HepG2 (cell line): ENCODE data around the gene PTPN3. TPM values are rescaled to one million over a fixed set of nuclear protein-coding genes. Genes with fewer than 3 reads are reported as not detected.

Source experiments
- ATAC-seq: fragments of 200-7000 bp; cut with Tn5 transposase; 3 replicates; pipeline ENCODE4 v1.9.1; 2020; ENCODE audit warnings: mild to moderate bottlenecking, moderate library complexity
- BruUV-seq: library from RNA; stranded (reverse); fragments of 400-500 nt; replicated peaks from 2 replicates; lab custom pipeline; 2021; lab: Mats Ljungman, UMichigan
- CTCF ChIA-PET: fragments of 300-600 bp; formaldehyde crosslinking; extraction: SDS; loops from one replicate; lab custom pipeline; 2021; ENCODE audit warnings: low total read pairs, inconsistent platforms, low intra/inter-chr PET ratio; lab: Yijun Ruan, JAX
- POLR2A ChIA-PET: fragments of 350-600 bp; sonication (Branson Sonifier 250); formaldehyde crosslinking; loops from one replicate; lab custom pipeline; 2020; ENCODE audit warnings: antibody characterized with exemption, inconsistent platforms; lab: Yijun Ruan, JAX
- DNase-seq: peaks from one replicate; pipeline ENCODE4 v3.0.0-alpha.2; 2015; ENCODE audit warnings: low spot score
- FAIRE-seq: peaks from 3 replicates; lab custom pipeline; 2011; peaks lifted over from hg19 to GRCh38; lab: Jason Lieb, UNC
- H2AFZ ChIP-seq: one replicate; pipeline ENCODE4 v1.6.1; 2011; ENCODE audit warnings: low read length, inconsistent platforms
- H3K27ac ChIP-seq: fragments of 300-600 bp; 3 replicates; pipeline ENCODE4 v1.8.0; 2011; ENCODE audit warnings: mixed run types, mild to moderate bottlenecking, mixed read lengths, low read length, inconsistent platforms; ENCODE audit not compliant: insufficient read depth; ENCODE audit errors: extremely low read length
- H3K27me3 ChIP-seq, 2 experiments: fragments of 200-600 bp in 1 of 2; 2 replicates in 1 of 2; 3 replicates in 1 of 2; pipeline versions ENCODE4 v1.6.0 to v1.8.0; 2011; ENCODE audit warnings: low read length in 2 of 2, mild to moderate bottlenecking in 2 of 2, moderate library complexity in 2 of 2, inconsistent platforms in 1 of 2; ENCODE audit not compliant: insufficient read depth in 2 of 2, control insufficient read depth in 1 of 2
- H3K36me3 ChIP-seq, 2 experiments: fragments of 200-600 bp in 1 of 2; replicated peaks in 1 of 2; 2 replicates in 1 of 2; 3 replicates in 1 of 2; pipeline versions ENCODE4 v1.5.1 to v1.8.0; 2011; ENCODE audit warnings: low read length in 2 of 2, inconsistent platforms in 1 of 2; ENCODE audit not compliant: insufficient read depth in 2 of 2, control insufficient read depth in 1 of 2
- H3K4me1 ChIP-seq: 2 replicates; pipeline ENCODE4 v1.5.1; 2012; ENCODE audit warnings: low read length, inconsistent platforms; ENCODE audit not compliant: insufficient read depth
- H3K4me2 ChIP-seq: 2 replicates; pipeline ENCODE4 v1.6.0; 2011; ENCODE audit warnings: low read depth, low read length, inconsistent platforms
- H3K4me3 ChIP-seq, 3 experiments: fragments of 200-600 bp in 1 of 3; sonication (generic), shearing (Covaris generic) in 1 of 3; replicated peaks in 1 of 3; 2 replicates each; pipeline ENCODE4 v1.5.1; 2011 to 2016; ENCODE audit warnings: low read length in 3 of 3, inconsistent platforms in 2 of 3, low read depth in 2 of 3, mild to moderate bottlenecking in 2 of 3, control low read depth in 1 of 3, mixed read lengths in 1 of 3; ENCODE audit not compliant: insufficient read depth in 1 of 3
- H3K79me2 ChIP-seq: one replicate; pipeline ENCODE4 v1.6.1; 2011; ENCODE audit warnings: low read length, inconsistent platforms; ENCODE audit not compliant: insufficient read depth
- H3K9ac ChIP-seq: 2 replicates; pipeline ENCODE4 v1.6.0; 2011; ENCODE audit warnings: mild to moderate bottlenecking, low read depth, low read length, inconsistent platforms; ENCODE audit not compliant: insufficient read depth
- H3K9me3 ChIP-seq: 2 replicates; pipeline ENCODE4 v1.5.1; 2012; ENCODE audit warnings: mild to moderate bottlenecking, low read length
- H4K20me1 ChIP-seq: 2 replicates; pipeline ENCODE4 v1.6.0; 2011; ENCODE audit warnings: inconsistent platforms, mild to moderate bottlenecking, low read length, moderate library complexity; ENCODE audit not compliant: insufficient read depth
- AHR ChIP-seq: IDR thresholded peaks from 2 replicates; pipeline ENCODE4 v1.6.1; 2018; ENCODE audit warnings: missing genetic modification reagents, missing compliant biosample characterization
- FIP1L1 ChIP-seq: fragments of 200-400 bp; formaldehyde crosslinking; IDR thresholded peaks from 2 replicates; pipeline ENCODE4 v1.6.1; 2018; ENCODE audit warnings: low read depth, mild to moderate bottlenecking, low read length, moderate library complexity, borderline replicate concordance; ENCODE audit not compliant: insufficient read depth
- FOXO1 ChIP-seq: sonication (generic); formaldehyde crosslinking; IDR thresholded peaks from 2 replicates; pipeline ENCODE4 v1.4.0; 2020; ENCODE audit warnings: missing genetic modification reagents
- HIVEP1 ChIP-seq: sonication (generic); formaldehyde crosslinking; IDR thresholded peaks from 2 replicates; pipeline ENCODE4 v1.4.0; 2020; ENCODE audit warnings: mild to moderate bottlenecking, missing genetic modification reagents
- HMGXB4 ChIP-seq, 2 experiments: sonication (generic) in 1 of 2; formaldehyde crosslinking in 1 of 2; IDR thresholded peaks; 2 replicates each; pipeline versions ENCODE4 v1.4.0 to v1.6.1; 2018 to 2020; ENCODE audit warnings: missing genetic modification reagents in 2 of 2, borderline replicate concordance in 1 of 2, low read depth in 1 of 2, mild to moderate bottlenecking in 1 of 2, missing biosample characterization in 1 of 2
- HOXA7 ChIP-seq: sonication (generic); formaldehyde crosslinking; IDR thresholded peaks from 2 replicates; pipeline ENCODE4 v1.8.1; 2022; ENCODE audit warnings: mild to moderate bottlenecking, missing genetic modification reagents, moderate library complexity
- LCORL ChIP-seq, 2 experiments: fragments of 450-650 bp in 1 of 2; sonication (generic) in 1 of 2; formaldehyde crosslinking in 1 of 2; IDR thresholded peaks; 2 replicates each; pipeline versions ENCODE4 v1.5.0 to v1.6.1; 2017 to 2020; ENCODE audit warnings: antibody characterized with exemption in 1 of 2, missing genetic modification reagents in 1 of 2
- MNT ChIP-seq: fragments of 450-650 bp; IDR thresholded peaks from 2 replicates; pipeline ENCODE4 v1.6.1; 2016
- PRDM15 ChIP-seq: sonication (generic); formaldehyde crosslinking; IDR thresholded peaks from 2 replicates; pipeline ENCODE4 v1.4.0; 2020; ENCODE audit warnings: missing genetic modification reagents
- RAD21 ChIP-seq: fragments of 450-650 bp; formaldehyde crosslinking; IDR thresholded peaks from 2 replicates; pipeline ENCODE4 v1.5.0; 2020; ENCODE audit warnings: mild to moderate bottlenecking
- SALL1 ChIP-seq: sonication (generic); formaldehyde crosslinking; IDR thresholded peaks from 2 replicates; pipeline ENCODE4 v1.8.0; 2022; ENCODE audit warnings: mild to moderate bottlenecking, missing genetic modification reagents
- XRCC5 ChIP-seq: fragments of 200-400 bp; formaldehyde crosslinking; optimal IDR thresholded peaks from 2 replicates; pipeline ENCODE3; 2017; ENCODE audit warnings: mild to moderate bottlenecking, low read length
- ZBTB7A ChIP-seq: sonication (generic); formaldehyde crosslinking; IDR thresholded peaks from 2 replicates; pipeline ENCODE4 v1.8.0; 2022; ENCODE audit warnings: mild to moderate bottlenecking, missing genetic modification reagents
- ZNF552 ChIP-seq: sonication (generic); formaldehyde crosslinking; IDR thresholded peaks from 2 replicates; pipeline ENCODE4 v1.9.0; 2022; ENCODE audit warnings: missing genetic modification reagents, mild to moderate bottlenecking, borderline replicate concordance
- ZNF773 ChIP-seq: sonication (generic); formaldehyde crosslinking; IDR thresholded peaks from 2 replicates; pipeline ENCODE4 v1.4.0; 2020; ENCODE audit warnings: missing genetic modification reagents, borderline replicate concordance
- ZNF883 ChIP-seq: sonication (generic); formaldehyde crosslinking; IDR thresholded peaks from 2 replicates; pipeline ENCODE4 v1.5.1; 2020; ENCODE audit warnings: mild to moderate bottlenecking, missing genetic modification reagents; ENCODE audit errors: not compliant biosample characterization
- WGBS: methylation state at CpG from one replicate; pipeline ENCODE4 v1.1.6; 2017; ENCODE audit warnings: low lambda C conversion rate; 5-methylcytosine and 5-hydroxymethylcytosine counted together
- in situ Hi-C: cut with HindIII; loops from 2 replicates; pipeline ENCODE4 v1.10.0; 2017; ENCODE audit warnings: low pct_unique_long_range_greater_than_20kb; ENCODE audit not compliant: extremely low pct_ligation_motif_present
- intact Hi-C: fragments of 100-400 bp; cut with micrococcal nuclease; formaldehyde crosslinking; loops from one replicate; pipeline ENCODE4 v1.10.0; 2022; ENCODE audit not compliant: unreplicated experiment
- polyA plus RNA-seq, 8 experiments: library from polyadenylated mRNA; depleted of rRNA in 3 of 8; stranded (reverse) in 7 of 8; unstranded in 1 of 8; fragments of >200 nt; fragmentation: Illumina TruSeq in 4 of 8; extraction: Trizol in 4 of 8; gene quantifications; 2 replicates each; pipeline versions ENCODE4 v1.2.1 to v1.2.3, GENCODE V29; 2011 to 2016; ENCODE audit warnings: low read depth in 4 of 8, missing spikeins in 1 of 8, mixed read lengths in 1 of 8; ENCODE audit not compliant: insufficient read depth in 1 of 8
- total RNA-seq, 5 experiments: library from RNA; depleted of rRNA; stranded (reverse); fragments of >200 nt; fragmentation: Illumina TruSeq; extraction: Trizol; gene quantifications; 2 replicates each; pipeline ENCODE4 v1.2.3, GENCODE V29; 2016; ENCODE audit warnings: low read depth in 1 of 5

The PTPN3 gene
- total and polyA plus RNA-seq, 2 of the 13 experiments (the other 11 are each of a cell fraction or from before 2014, with no cell fraction given): 5.6 to 20.5 TPM

- H3K79me2 ChIP-seq: no peaks in the 10 kb centered on the region
- BruUV-seq: no TSS peak
- DNase-seq (peak; percentile 65), ATAC-seq (peak; percentile 100), FAIRE-seq (peak; percentile 92)
- no peak overlapping the region for H3K4me2 ChIP-seq
- intact Hi-C loops: loop anchor here (1.0 to 2.0 kb wide), 4 partner anchors 81 to 219 kb away; partner anchors contain the start of gene EPB41L4B
- H3K4me3 ChIP-seq: no peak overlapping the region
- H4K20me1 ChIP-seq: no peaks in the 10 kb centered on the region
- H3K4me1 ChIP-seq: no peaks in the 10 kb centered on the region
- ChIA-PET POLR2A (no interaction called here), CTCF (interaction anchor here (1.2 to 2.6 kb wide), 4 partner anchors 119 to 303 kb away, joined by 5 to 10 read pairs (median 8); no protein-coding TSS in a partner anchor)
- peaks cover 11 to 44% of the 10 kb centered on the region in 2 experiments for H3K36me3 ChIP-seq
- no peak overlapping the region for H3K27ac ChIP-seq
- in situ Hi-C loops: no loop called here
- H3K27me3 ChIP-seq: no peaks in the 10 kb centered on the region
- H3K9ac ChIP-seq: no peak overlapping the region
- no peak overlapping the region for H2AFZ ChIP-seq
- 83% methylated on average over 10 of the region's 13 CpGs for WGBS
- H3K9me3 ChIP-seq: no peaks in the 10 kb centered on the region
- TF ChIP-seq HOXA7 (CRISPR knock-in tag) (no peak), FIP1L1 (no peak), ZBTB7A (CRISPR knock-in tag) (no peak), MNT (no peak), HIVEP1 (CRISPR knock-in tag) (no peak), XRCC5 (peak; percentile 57), FOXO1 (no peak), ZNF552 (CRISPR knock-in tag) (no peak), LCORL (IDR thresholded peaks at IDR 0.05) (no peak), LCORL (CRISPR knock-in tag; IDR thresholded peaks at IDR 0.05) (no peak), SALL1 (CRISPR knock-in tag) (0 out of 2 replicates have a peak, but pooled peaks have one; percentile 22), RAD21 (CRISPR knock-in tag) (peak; percentile 70), ZNF773 (no peak), ZNF883 (CRISPR knock-in tag) (no peak), HMGXB4 (CRISPR knock-in tag; IDR thresholded peaks at IDR 0.05; ENCODE audit: borderline replicate concordance in 1 of 2, low read depth in 1 of 2) (0 out of 4 replicates have a peak, but pooled peaks of 1 of the 2 experiments have one; percentile 26), AHR (CRISPR knock-in tag) (no peak), PRDM15 (CRISPR knock-in tag) (no peak)
These were observed 96.7 kb downstream of the PTPN3 start for GRCh38 chr9:109401169-109401989.
